Skeletal muscle satellite cell (primary cell): ENCODE data around the gene BCOR.

Experiments
- H3K27me3 ChIP-seq: 2 replicates; pipeline ENCODE4 v1.7.0; 2013; ENCODE audit warnings: low read length; ENCODE audit not compliant: control insufficient read depth, insufficient read depth
- H3K36me3 ChIP-seq: 2 replicates; pipeline ENCODE4 v1.7.0; 2013; ENCODE audit warnings: mild to moderate bottlenecking, control low read depth, low read length; ENCODE audit not compliant: insufficient read depth
- H3K4me1 ChIP-seq: 2 replicates; pipeline ENCODE4 v1.7.0; 2013; ENCODE audit warnings: low read length; ENCODE audit not compliant: control insufficient read depth, insufficient read depth
- H3K4me2 ChIP-seq: 2 replicates; pipeline ENCODE4 v1.7.0; 2013; ENCODE audit warnings: mild to moderate bottlenecking, low read length
- H3K4me3 ChIP-seq: 2 replicates; pipeline ENCODE4 v1.7.0; 2013; ENCODE audit warnings: low read length
- H3K9ac ChIP-seq: 2 replicates; pipeline ENCODE4 v1.7.0; 2013; ENCODE audit warnings: mild to moderate bottlenecking, low read depth, low read length, moderate library complexity
- H3K9me3 ChIP-seq: replicated peaks from 2 replicates; pipeline ENCODE4 v1.7.0; 2013; ENCODE audit warnings: mild to moderate bottlenecking, control low read depth, low read length

Gene BCOR

DNA sequence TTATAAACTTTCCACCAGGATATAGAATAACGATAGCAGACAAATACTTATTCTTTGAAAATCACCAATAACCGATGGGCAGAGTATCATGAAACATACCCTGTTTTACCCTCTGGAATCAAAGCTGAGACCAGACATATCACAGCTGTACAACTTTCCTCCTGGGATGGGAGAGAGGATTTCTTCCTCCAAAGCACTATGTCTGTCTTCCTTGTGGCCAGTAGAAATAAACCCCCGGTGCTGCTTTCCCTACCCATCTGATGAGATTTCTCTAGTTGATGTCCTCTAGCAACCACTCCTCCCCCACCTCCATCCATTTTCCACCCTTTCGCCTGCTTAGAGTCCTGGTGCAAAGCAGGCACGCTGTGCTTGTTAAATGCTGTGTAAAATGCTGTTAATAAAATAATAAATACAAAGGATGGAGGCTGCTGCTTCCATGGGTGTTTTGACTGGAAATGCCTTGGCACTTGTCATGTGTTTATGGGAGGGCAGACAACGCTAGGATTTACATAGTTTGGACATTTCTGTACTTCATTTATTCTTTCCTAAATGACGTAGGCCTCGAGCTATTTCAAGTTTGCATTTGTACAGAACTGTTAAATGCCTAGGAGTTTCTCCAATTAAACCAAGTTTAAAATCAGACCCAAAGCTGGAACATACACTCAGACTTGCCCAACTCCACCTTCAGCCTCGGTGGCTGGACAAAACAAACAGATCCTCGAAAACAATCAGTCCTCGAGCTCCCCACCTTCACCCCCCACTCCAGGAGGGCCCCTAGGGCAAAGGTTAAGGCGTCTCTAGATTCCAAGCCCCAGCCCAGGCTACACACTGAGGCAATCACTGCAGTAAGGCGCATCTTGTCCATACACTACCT lies 10.1 kb downstream of the BCOR start:
- no peak overlapping the region for H3K4me3 ChIP-seq
- H3K4me2 ChIP-seq, result peak overlapping the region; percentile 9
- peaks cover 18% of the 10 kb centered on the region for H3K27me3 ChIP-seq
- peaks cover 64% of the 10 kb centered on the region for H3K4me1 ChIP-seq
- H3K9me3 ChIP-seq, result no peaks in the 10 kb centered on the region
- no peak overlapping the region for H3K9ac ChIP-seq
- H3K36me3 ChIP-seq, result no peaks in the 10 kb centered on the region

DNA sequence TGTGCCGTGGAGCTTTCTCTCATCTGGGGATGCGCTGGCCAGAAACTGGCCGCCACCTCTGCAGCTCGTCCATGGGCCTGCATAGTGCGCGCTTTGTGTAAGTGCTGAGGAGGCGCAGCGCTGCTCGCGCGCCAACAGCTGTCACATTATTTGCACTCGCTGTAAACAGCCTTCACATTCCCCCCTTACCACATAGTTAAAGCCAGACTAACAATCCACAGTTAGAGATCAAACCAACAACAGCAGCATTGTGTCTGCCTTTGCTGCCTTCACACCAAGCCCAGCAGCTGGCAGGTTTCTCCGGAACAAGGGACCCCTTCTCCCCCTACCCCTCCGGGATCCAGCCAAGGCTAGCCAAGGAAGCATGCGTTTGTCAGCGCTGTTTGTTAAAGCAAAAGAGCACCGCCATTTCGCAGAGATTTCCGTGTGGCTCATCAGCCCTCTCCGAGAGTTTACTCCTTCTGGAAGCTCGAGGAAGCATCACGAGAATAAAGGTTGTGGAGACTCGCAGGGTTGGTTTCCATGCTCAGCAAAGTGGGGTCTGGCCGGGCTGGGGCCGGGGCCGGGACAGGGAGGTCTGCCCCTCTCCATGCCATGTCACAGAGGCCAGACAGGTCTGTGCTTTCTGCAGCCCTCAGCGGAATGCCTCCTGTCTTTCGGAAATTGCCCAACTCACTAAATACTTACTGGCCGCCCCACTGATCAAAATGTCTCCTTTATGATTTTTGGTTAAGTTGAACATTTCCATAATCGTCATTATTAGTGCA lies 11.0 kb downstream of the BCOR start:
- peaks cover 17% of the 10 kb centered on the region for H3K27me3 ChIP-seq
- peaks cover 64% of the 10 kb centered on the region for H3K4me1 ChIP-seq
- no peak overlapping the region for H3K9ac ChIP-seq

DNA sequence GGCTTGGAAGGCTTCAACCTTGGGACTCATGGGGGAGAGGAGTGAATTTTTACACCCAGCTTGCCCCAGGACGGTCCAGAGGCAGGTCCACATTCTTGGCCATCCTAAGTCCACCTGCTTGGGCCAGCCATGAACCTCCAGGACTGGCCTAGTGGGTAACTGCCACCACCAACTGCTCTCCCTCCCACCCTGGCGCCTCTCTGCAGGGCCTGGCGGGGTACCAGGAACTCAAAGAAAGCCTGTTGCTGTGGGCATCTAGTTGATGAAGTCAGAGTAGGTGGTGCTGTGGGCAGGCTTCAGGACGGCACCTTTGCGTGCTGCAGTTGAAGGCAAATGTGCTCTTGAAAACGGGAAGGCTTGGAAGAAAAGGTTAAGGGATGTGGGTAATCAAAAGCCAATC lies 12.0 kb downstream of the BCOR start:
- Histone ChIP-seq H3K27me3 (peaks cover 13% of the 10 kb centered on the region), H3K9ac (no peak overlapping the region), H3K36me3 (no peaks in the 10 kb centered on the region), H3K9me3 (no peaks in the 10 kb centered on the region), H3K4me1 (peaks cover 61% of the 10 kb centered on the region), H3K4me2 (peak overlapping the region; percentile 59), H3K4me3 (no peak overlapping the region)

More for the DNA sequence above, 11.0 kb downstream of the BCOR start:
- Histone ChIP-seq H3K4me3 (no peak overlapping the region), H3K36me3 (no peaks in the 10 kb centered on the region), H3K4me2 (no peak overlapping the region), H3K9me3 (no peaks in the 10 kb centered on the region)

- peaks cover 59% of the 10 kb centered on the region for H3K4me1 ChIP-seq
- no peak overlapping the region for H3K9ac ChIP-seq
- H3K36me3 ChIP-seq, result no peaks in the 10 kb centered on the region
- H3K9me3 ChIP-seq, result no peaks in the 10 kb centered on the region
- H3K4me2 ChIP-seq, result peak overlapping the region; percentile 59
- H3K27me3 ChIP-seq, result peaks cover 13% of the 10 kb centered on the region
- peak overlapping the region; percentile 7 for H3K4me3 ChIP-seq
Measured at GRCh38 chrX:40085102-40085551, 12.6 kb downstream of the BCOR start.

DNA sequence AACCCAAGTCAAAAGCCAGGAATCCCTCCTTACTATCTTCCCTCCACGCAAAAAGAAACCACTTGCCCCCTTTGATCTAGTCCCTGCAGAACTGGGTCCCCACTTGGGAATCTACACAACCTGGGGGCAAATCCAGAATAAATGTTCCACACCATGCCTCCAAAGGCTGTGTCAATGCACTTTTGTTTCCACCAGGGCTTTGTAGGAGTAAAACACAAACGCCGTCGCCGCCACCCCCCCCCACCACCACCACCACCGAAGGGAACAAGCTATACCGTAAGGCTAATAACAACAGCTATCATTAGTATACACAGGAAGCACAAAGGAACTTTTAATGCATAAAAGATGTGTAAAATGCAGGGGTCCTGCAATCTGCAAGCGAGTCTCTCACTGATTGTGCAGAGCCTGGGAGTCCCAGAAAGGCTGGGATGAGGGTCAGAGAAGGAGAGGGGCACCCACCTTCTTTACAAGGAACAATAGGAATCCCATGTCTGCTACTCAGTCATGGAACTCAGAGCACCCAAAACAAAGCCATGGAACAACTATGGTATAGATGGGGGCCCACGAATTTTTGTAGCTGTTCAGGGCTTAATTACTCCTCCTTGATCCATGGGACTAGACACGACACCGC lies 13.2 kb downstream of the BCOR start:
- H3K4me3 ChIP-seq, result no peak overlapping the region
- peaks cover 54% of the 10 kb centered on the region for H3K4me1 ChIP-seq
- peaks cover 13% of the 10 kb centered on the region for H3K27me3 ChIP-seq
- no peak overlapping the region for H3K9ac ChIP-seq
- peak overlapping the region; percentile 79 for H3K4me2 ChIP-seq
- no peaks in the 10 kb centered on the region for H3K9me3 ChIP-seq
- H3K36me3 ChIP-seq, result no peaks in the 10 kb centered on the region

DNA sequence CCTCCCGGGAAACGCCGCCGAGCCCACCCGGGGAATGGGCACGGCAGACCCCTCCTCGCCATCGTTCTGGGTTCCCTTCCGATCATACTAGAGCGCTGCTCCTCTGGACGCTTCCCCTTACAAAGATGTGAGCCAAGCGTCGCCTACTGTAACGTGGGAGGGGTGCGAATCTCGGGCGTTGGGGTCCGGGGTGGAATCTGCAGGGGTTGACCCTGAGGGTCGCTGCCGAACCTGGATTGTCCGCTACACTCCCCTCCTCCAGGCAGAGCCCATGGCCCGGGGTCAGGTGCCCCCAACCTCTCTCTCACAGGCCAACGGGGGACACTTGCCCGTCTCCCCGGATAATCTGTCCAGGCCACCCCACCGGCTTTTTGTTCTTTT lies 13.8 kb downstream of the BCOR start:
- Histone ChIP-seq H3K4me2 (peak overlapping the region; percentile 79), H3K9ac (peak overlapping the region; percentile 42), H3K4me1 (peaks cover 54% of the 10 kb centered on the region), H3K4me3 (no peak overlapping the region), H3K9me3 (no peaks in the 10 kb centered on the region), H3K27me3 (peaks cover 13% of the 10 kb centered on the region), H3K36me3 (no peaks in the 10 kb centered on the region)

DNA sequence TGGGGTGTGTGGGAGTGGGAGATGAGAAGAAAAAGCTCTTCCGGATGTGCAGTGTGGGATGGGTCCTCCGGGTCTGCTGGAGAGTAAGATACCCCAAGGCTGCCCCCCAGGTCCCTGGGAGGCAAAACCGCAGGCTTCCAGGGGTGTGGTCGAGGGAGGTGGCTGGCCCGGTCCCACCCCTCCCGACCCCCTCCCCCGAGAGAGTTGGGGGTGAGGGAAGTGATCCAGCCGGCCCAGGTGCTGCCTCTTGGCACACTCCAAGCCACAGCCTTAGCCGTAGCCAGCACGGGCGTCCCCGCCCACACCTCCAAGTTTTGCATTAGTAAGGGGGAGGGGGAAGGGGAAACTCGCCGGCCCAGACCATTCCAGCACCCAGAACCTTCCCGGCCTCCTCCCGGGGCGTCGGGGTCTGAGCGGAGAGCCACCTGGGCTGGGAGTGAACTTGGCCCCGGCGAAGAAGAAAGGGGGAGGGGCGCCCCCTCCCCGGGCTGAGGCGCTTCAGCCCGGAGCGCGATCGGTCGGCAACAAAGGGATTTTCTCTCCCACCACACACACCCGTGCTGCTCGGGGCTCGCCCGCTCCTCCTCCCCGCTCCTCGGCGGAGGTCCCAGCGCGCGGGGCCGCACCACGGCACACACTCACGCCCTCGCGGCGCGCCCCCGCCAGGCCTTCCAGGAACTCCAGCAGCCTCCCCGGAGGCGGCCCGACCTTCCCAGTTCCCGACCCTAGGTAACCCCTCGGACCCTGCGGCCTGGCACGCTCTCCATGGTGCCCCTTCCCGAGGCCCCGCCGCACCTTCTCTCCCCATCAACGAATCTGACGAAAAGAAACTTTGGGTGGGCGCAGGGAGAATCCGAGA lies 14.4 kb downstream of the BCOR start:
- H3K27me3 ChIP-seq, result peaks cover 13% of the 10 kb centered on the region
- peaks cover 49% of the 10 kb centered on the region for H3K4me1 ChIP-seq
- H3K36me3 ChIP-seq, result no peaks in the 10 kb centered on the region
- H3K9me3 ChIP-seq, result no peaks in the 10 kb centered on the region
- peak overlapping the region; percentile 79 for H3K4me2 ChIP-seq
- H3K9ac ChIP-seq, result peak overlapping the region; percentile 42
- H3K4me3 ChIP-seq, result peak overlapping the region; percentile 49

GRCh38 chrX:40082447-40083119 lies 15.2 kb downstream of the BCOR start:
- H3K4me1 ChIP-seq, result peaks cover 44% of the 10 kb centered on the region
- peaks cover 13% of the 10 kb centered on the region for H3K27me3 ChIP-seq
- H3K36me3 ChIP-seq, result no peaks in the 10 kb centered on the region
- no peak overlapping the region for H3K4me2 ChIP-seq
- H3K9me3 ChIP-seq, result no peaks in the 10 kb centered on the region
- no peak overlapping the region for H3K4me3 ChIP-seq
- no peak overlapping the region for H3K9ac ChIP-seq

- Histone ChIP-seq H3K4me3 (no peak overlapping the region), H3K4me1 (peaks cover 44% of the 10 kb centered on the region), H3K27me3 (peaks cover 8% of the 10 kb centered on the region), H3K36me3 (no peaks in the 10 kb centered on the region), H3K9ac (no peak overlapping the region), H3K4me2 (no peak overlapping the region), H3K9me3 (no peaks in the 10 kb centered on the region)
Measured at GRCh38 chrX:40081679-40082068, 16.1 kb downstream of the BCOR start.

DNA sequence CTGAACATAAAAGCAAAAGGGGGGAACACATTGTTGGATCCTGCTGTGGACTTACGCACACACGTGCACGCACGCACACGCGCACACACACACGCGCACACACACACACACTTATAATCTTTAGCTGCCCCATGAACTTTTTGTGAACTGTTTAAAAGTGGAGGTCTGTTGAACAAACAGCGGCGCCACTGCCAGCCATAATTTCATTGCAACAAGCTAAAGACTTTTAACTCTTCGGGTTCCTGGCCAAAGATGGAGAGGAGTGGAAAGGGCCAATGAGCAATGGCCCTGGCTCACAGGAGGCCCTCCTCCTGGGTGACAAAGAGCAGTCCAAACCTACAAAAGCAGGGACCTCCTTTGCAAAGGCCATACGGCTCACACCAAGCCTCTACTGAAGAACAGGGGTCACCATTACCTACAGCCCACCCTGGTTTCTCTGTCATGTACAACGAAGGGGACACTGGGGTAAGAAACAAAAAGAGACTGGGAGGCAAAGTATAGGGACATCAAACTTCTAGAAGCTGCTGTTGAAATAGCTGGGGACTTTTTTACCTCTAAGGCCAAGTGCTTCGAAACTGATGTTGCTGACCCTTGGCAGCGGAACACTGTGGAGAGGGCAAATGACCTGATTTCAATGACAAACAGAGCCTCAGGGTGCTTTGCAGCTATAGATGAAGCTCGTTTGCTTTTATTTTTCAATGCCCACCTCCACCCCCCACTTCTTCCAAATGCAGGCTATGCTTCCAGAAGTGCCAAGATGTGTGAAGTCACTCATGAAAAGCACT lies 16.7 kb downstream of the BCOR start:
- Histone ChIP-seq H3K4me2 (no peak overlapping the region), H3K27me3 (peaks cover 2% of the 10 kb centered on the region), H3K9me3 (no peaks in the 10 kb centered on the region), H3K4me3 (no peak overlapping the region), H3K9ac (no peak overlapping the region), H3K36me3 (no peaks in the 10 kb centered on the region), H3K4me1 (peaks cover 42% of the 10 kb centered on the region)
